Uterus (tissue), 4 donors: ENCODE measurements around the gene DENND5B. TPM values are rescaled to one million over a fixed set of nuclear protein-coding genes. Genes with fewer than 3 reads are reported as not detected.

Source experiments
- DNase-seq, 2 donors: peaks; one replicate each; pipeline ENCODE4 v3.0.0-alpha.2; 2019 to 2020
- H3K27ac ChIP-seq, 2 donors: fragments of 200-600 bp; sonication (generic); 1 replicate in 1 of 2; 2 replicates in 1 of 2; pipeline ENCODE4 v1.5.1; 2016 to 2018
- H3K27me3 ChIP-seq, 2 donors: fragments of 200-600 bp; sonication (generic); one replicate each; pipeline ENCODE4 v1.5.1; 2018 to 2019; ENCODE audit warnings: control low read depth in 1 of 2
- H3K36me3 ChIP-seq, 2 donors: fragments of 200-600 bp; sonication (generic); one replicate each; pipeline ENCODE4 v1.5.1; 2019; ENCODE audit warnings: control low read depth in 1 of 2
- H3K4me1 ChIP-seq, 2 donors: fragments of 200-600 bp; sonication (generic); one replicate each; pipeline ENCODE4 v1.5.1; 2018 to 2019; ENCODE audit warnings: control low read depth in 1 of 2
- H3K4me3 ChIP-seq, 2 donors: fragments of 200-600 bp; sonication (generic); 1 replicate in 1 of 2; 2 replicates in 1 of 2; pipeline ENCODE4 v1.5.1; 2018 to 2019; ENCODE audit warnings: mild to moderate bottlenecking in 1 of 2
- H3K9me3 ChIP-seq, 2 donors: fragments of 200-600 bp; sonication (generic); one replicate each; pipeline ENCODE4 v1.5.1; 2019; ENCODE audit warnings: control low read depth in 1 of 2
- CTCF ChIP-seq, 4 experiments: fragments of 200-600 bp in 2 of 4; fragments of 450-650 bp in 2 of 4; sonication (generic) in 2 of 4; IDR thresholded peaks; one replicate each; pipeline ENCODE4 v1.5.1; 2016 to 2019; ENCODE audit warnings: antibody characterized with exemption in 4 of 4, mild to moderate bottlenecking in 2 of 4, moderate library complexity in 1 of 4
- POLR2A ChIP-seq, 2 donors: fragments of 450-650 bp; IDR thresholded peaks; one replicate each; pipeline ENCODE4 v1.6.1; 2016; ENCODE audit warnings: antibody characterized with exemption in 2 of 2, mild to moderate bottlenecking in 1 of 2, moderate library complexity in 1 of 2
- intact Hi-C: fragments of 100-400 bp; cut with DNase I; formaldehyde crosslinking; loops from one replicate; pipeline ENCODE4 v1.15.1; 2023; ENCODE audit warnings: low total_unique reads
- total RNA-seq, 4 donors: library from RNA; depleted of rRNA in 3 of 4; stranded (reverse); fragments of >200 nt in 3 of 4; gene quantifications; one replicate each; pipeline versions ENCODE4 v1.1.0 to v1.2.4, GENCODE V29; 2014 to 2023
- donor health status: DM: yes; HTN: yes; CAD: no.

The DENND5B gene
- total RNA-seq, 4 donors from 2014 or later: 14.4 to 37.0 (median 26.5) TPM

DNA sequence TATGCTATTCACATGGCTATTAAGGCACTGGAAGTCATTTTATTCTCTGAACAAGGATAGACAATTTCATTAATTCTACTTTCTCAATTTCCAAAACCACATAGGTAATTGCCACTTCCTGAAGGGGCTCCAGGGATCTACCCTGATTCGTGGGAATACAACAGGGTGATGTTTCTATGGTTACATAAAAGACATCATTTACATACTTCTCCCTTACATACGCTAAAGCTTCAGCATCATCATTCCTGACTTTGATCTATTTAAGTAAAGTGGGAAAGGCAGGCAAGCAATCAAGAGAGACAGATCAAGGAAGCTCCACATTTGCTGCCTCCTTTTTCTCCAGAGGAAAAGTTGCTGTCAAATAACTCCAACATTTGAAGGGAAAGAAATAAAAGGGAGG, 146.2 kb downstream of the DENND5B start:
- H3K36me3 ChIP-seq: no peaks in the 10 kb centered on the region
- no peaks in the 10 kb centered on the region for H3K4me1 ChIP-seq
- intact Hi-C loops: no loop called here
- H3K4me3 ChIP-seq: no peak overlapping the region
- no peaks in the 10 kb centered on the region for H3K9me3 ChIP-seq
- DNase-seq: no peak
- H3K27me3 ChIP-seq: no peaks in the 10 kb centered on the region
- TF ChIP-seq CTCF (IDR thresholded peaks at IDR 0.05) (no peak), POLR2A (IDR thresholded peaks at IDR 0.05) (no peak)
- H3K27ac ChIP-seq: no peak overlapping the region

DNA sequence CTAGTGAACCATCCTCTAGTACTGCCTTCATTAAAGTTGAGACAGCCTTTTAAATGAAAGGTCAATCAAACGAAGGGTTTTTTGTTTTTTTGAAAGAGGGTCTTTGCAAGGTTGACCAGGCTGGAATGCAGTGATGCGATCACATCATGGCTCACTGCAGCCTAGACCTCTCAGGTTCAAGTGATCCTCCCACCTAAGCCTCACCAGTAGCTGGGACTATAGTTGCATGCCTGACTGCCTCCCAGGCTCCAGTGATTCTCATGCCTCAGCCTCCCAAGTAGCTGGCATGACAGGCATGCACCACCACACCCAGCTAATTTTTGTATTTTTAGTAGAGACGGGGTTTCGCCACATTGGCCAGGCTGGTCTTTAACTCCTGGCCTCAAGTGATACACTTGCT, 150.3 kb downstream of the DENND5B start:
- Histone ChIP-seq H3K4me3 (no peak overlapping the region), H3K27me3 (no peaks in the 10 kb centered on the region), H3K27ac (no peak overlapping the region), H3K9me3 (no peaks in the 10 kb centered on the region), H3K36me3 (no peaks in the 10 kb centered on the region), H3K4me1 (no peaks in the 10 kb centered on the region)
- intact Hi-C loops: no loop called here
- DNase-seq: no peak
- TF ChIP-seq CTCF (IDR thresholded peaks at IDR 0.05): no peak
- TF ChIP-seq POLR2A (IDR thresholded peaks at IDR 0.05): no peak

GRCh38 chr12:31440134-31440533, 150.8 kb downstream of the DENND5B start:
- intact Hi-C loops: no loop called here
- H3K9me3 ChIP-seq: no peaks in the 10 kb centered on the region
- no peak for TF ChIP-seq CTCF (IDR thresholded peaks at IDR 0.05)
- no peaks in the 10 kb centered on the region for H3K36me3 ChIP-seq
- H3K4me1 ChIP-seq: no peaks in the 10 kb centered on the region
- DNase-seq: no peak
- H3K4me3 ChIP-seq: no peak overlapping the region
- no peaks in the 10 kb centered on the region for H3K27me3 ChIP-seq
- no peak overlapping the region for H3K27ac ChIP-seq

GRCh38 chr12:31431721-31432240, 159.2 kb downstream of the DENND5B start:
- Histone ChIP-seq H3K9me3 (no peaks in the 10 kb centered on the region), H3K4me1 (no peaks in the 10 kb centered on the region), H3K27ac (no peak overlapping the region), H3K27me3 (no peaks in the 10 kb centered on the region), H3K4me3 (no peak overlapping the region), H3K36me3 (no peaks in the 10 kb centered on the region)
- DNase-seq: no peak
- intact Hi-C loops: no loop called here
- no peak for TF ChIP-seq CTCF (IDR thresholded peaks at IDR 0.05)
- TF ChIP-seq POLR2A (IDR thresholded peaks at IDR 0.05): no peak

- Histone ChIP-seq H3K27me3 (no peaks in the 10 kb centered on the region), H3K4me3 (no peak overlapping the region), H3K4me1 (no peaks in the 10 kb centered on the region), H3K36me3 (no peaks in the 10 kb centered on the region), H3K27ac (no peak overlapping the region), H3K9me3 (no peaks in the 10 kb centered on the region)
- DNase-seq: no peak
- TF ChIP-seq CTCF (IDR thresholded peaks at IDR 0.05): no peak
- TF ChIP-seq POLR2A (IDR thresholded peaks at IDR 0.05): no peak
- intact Hi-C loops: no loop called here
These were observed 167.5 kb downstream of the DENND5B start for GRCh38 chr12:31423405-31423804.
